Endothelial cell of umbilical vein (primary cell): ENCODE results near the gene CCDC80.

Experiments used
- CTCF ChIP-seq, 2 donors: IDR thresholded peaks; 1 replicate in 1 of 2; 2 replicates in 1 of 2; pipeline ENCODE4 v1.5.1; 2011; ENCODE audit warnings: low read length in 2 of 2, mild to moderate bottlenecking in 2 of 2, moderate library complexity in 2 of 2, control low read depth in 1 of 2, inconsistent platforms in 1 of 2, low read depth in 1 of 2; ENCODE audit not compliant: insufficient read depth in 1 of 2; ENCODE audit errors: extremely low read depth in 1 of 2
- POLR2AphosphoS5 ChIP-seq: IDR thresholded peaks from 2 replicates; pipeline ENCODE4 v1.6.1; 2012; ENCODE audit warnings: low read depth, mild to moderate bottlenecking, control low read depth, low read length, moderate library complexity; ENCODE audit not compliant: insufficient read depth

GRCh38 chr3:112611752-112612515 lies 29.0 kb downstream of the CCDC80 start:
- TF ChIP-seq POLR2AphosphoS5: no peak
- no peak for TF ChIP-seq CTCF (IDR thresholded peaks at IDR 0.05; ENCODE audit: extremely low read depth in 1 of 2, insufficient read depth in 1 of 2, low read depth in 1 of 2, low read length in 2 of 2)
